ENCODE results near the gene RYR1. TPM values are rescaled to one million over a fixed set of nuclear protein-coding genes. Genes with fewer than 3 reads are reported as not detected.
"Not testable (repeated sequence)": the region's sequence is repeated elsewhere in the genome, so short reads cannot be mapped to it uniquely, and the experiment has no call there.

The RYR1 gene
- total RNA-seq, 1 experiment from 2014 or later = 34.2 TPM

DNA sequence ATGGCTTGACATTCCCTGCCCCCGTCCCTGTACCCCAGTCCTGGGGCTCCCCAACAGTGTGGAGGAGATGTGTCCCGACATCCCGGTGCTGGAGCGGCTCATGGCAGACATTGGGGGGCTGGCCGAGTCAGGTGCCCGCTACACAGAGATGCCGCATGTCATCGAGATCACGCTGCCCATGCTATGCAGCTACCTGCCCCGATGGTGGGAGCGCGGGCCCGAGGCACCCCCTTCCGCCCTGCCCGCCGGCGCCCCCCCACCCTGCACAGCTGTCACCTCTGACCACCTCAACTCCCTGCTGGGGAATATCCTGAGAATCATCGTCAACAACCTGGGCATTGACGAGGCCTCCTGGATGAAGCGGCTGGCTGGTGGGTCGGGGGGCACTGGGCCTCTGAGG, 83.8 kb downstream of the RYR1 start:
- no peaks in the 10 kb centered on the region for H3K36me3 ChIP-seq (ENCODE audit: control insufficient read depth, insufficient read depth, low read length)
- DNase-seq (ENCODE audit: low read depth, low spot score) (no peak), ATAC-seq (no peak)
- H3K27me3 ChIP-seq (ENCODE audit: control insufficient read depth, insufficient read depth, low read length) = no peaks in the 10 kb centered on the region
- H3K27ac ChIP-seq (ENCODE audit: low read length) = no peak overlapping the region
- no TSS peak for BruUV-seq (replicated peaks)
- no peak overlapping the region for H3K4me3 ChIP-seq (ENCODE audit: low read depth in 2 of 2, low read length in 2 of 2)
- ChIA-PET CTCF (interaction anchor here (0.7 to 1.2 kb wide), 3 partner anchors 15 to 117 kb away, joined by 3 to 5 read pairs (median 3); partner anchors contain the start of gene FAM98C), POLR2A (interaction anchor here (0.5 to 0.6 kb wide), 2 partner anchors 117 to 1769 kb away, joined by 3 to 6 read pairs; no protein-coding TSS in a partner anchor)
- intact Hi-C loops (cut with micrococcal nuclease; ENCODE audit: unreplicated experiment) (loop anchor here (5.0 to 10.0 kb wide), 3 partner anchors 100 to 417 kb away; partner anchors contain the start of genes ECH1, EIF3K, MAP4K1 and MRPS12), in situ Hi-C loops (cut with HindIII; ENCODE audit: low pct_unique_long_range_greater_than_20kb, low sequenced_read_pairs) (no loop called here)
- H3K9me3 ChIP-seq (ENCODE audit: control insufficient read depth, insufficient read depth, low read depth, low read length) = no peaks in the 10 kb centered on the region
- TF ChIP-seq TCF7L2 (IDR thresholded peaks at IDR 0.05; ENCODE audit: low read depth, low read length) (no peak), POLR2AphosphoS5 (IDR thresholded peaks at IDR 0.05; ENCODE audit: low read depth, low read length) (no peak), SIN3A (IDR thresholded peaks at IDR 0.05; ENCODE audit: borderline replicate concordance, insufficient read depth, low read depth, low read length) (no peak)
- TF ChIP-seq, protein P1, sequence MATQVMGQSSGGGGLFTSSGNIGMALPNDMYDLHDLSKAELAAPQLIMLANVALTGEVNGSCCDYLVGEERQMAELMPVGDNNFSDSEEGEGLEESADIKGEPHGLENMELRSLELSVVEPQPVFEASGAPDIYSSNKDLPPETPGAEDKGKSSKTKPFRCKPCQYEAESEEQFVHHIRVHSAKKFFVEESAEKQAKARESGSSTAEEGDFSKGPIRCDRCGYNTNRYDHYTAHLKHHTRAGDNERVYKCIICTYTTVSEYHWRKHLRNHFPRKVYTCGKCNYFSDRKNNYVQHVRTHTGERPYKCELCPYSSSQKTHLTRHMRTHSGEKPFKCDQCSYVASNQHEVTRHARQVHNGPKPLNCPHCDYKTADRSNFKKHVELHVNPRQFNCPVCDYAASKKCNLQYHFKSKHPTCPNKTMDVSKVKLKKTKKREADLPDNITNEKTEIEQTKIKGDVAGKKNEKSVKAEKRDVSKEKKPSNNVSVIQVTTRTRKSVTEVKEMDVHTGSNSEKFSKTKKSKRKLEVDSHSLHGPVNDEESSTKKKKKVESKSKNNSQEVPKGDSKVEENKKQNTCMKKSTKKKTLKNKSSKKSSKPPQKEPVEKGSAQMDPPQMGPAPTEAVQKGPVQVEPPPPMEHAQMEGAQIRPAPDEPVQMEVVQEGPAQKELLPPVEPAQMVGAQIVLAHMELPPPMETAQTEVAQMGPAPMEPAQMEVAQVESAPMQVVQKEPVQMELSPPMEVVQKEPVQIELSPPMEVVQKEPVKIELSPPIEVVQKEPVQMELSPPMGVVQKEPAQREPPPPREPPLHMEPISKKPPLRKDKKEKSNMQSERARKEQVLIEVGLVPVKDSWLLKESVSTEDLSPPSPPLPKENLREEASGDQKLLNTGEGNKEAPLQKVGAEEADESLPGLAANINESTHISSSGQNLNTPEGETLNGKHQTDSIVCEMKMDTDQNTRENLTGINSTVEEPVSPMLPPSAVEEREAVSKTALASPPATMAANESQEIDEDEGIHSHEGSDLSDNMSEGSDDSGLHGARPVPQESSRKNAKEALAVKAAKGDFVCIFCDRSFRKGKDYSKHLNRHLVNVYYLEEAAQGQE (IDR thresholded peaks at IDR 0.05; ENCODE audit: insufficient read depth in 1 of 2, low read depth in 2 of 2, low read length in 1 of 2) = no peak
- TF ChIP-seq, protein P2, sequence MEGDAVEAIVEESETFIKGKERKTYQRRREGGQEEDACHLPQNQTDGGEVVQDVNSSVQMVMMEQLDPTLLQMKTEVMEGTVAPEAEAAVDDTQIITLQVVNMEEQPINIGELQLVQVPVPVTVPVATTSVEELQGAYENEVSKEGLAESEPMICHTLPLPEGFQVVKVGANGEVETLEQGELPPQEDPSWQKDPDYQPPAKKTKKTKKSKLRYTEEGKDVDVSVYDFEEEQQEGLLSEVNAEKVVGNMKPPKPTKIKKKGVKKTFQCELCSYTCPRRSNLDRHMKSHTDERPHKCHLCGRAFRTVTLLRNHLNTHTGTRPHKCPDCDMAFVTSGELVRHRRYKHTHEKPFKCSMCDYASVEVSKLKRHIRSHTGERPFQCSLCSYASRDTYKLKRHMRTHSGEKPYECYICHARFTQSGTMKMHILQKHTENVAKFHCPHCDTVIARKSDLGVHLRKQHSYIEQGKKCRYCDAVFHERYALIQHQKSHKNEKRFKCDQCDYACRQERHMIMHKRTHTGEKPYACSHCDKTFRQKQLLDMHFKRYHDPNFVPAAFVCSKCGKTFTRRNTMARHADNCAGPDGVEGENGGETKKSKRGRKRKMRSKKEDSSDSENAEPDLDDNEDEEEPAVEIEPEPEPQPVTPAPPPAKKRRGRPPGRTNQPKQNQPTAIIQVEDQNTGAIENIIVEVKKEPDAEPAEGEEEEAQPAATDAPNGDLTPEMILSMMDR (IDR thresholded peaks at IDR 0.05) = no peak
- H3K4me1 ChIP-seq (ENCODE audit: control insufficient read depth, insufficient read depth, low read length) = peaks cover 4% of the 10 kb centered on the region; the same call in 1 of the 2 replicates

DNA sequence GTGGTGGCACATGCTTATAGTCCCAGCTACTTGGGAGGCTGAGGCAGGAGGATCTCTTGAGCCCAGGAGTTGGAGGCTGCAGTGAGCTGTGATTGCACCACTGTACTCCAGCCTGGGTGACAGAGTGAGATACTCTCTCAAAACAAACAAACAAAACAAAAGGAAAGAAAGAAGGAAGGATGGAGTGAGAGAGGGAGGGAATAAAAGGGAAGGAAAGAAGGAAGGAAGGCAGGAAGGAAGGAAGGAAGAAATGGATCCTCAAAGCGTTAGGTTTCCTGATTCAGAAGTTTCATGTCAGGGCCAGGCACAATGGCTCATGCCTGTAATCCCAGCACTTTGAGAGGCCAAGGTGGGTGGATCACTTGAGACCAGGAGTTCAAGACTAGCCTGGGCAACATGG, 84.5 kb downstream of the RYR1 start:
- in situ Hi-C loops (cut with HindIII; ENCODE audit: low pct_unique_long_range_greater_than_20kb, low sequenced_read_pairs); H3K36me3 ChIP-seq (ENCODE audit: control insufficient read depth, insufficient read depth, low read length); H3K9me3 ChIP-seq (ENCODE audit: control insufficient read depth, insufficient read depth, low read depth, low read length); H3K27me3 ChIP-seq (ENCODE audit: control insufficient read depth, insufficient read depth, low read length); DNase-seq (ENCODE audit: low read depth, low spot score); H3K4me3 ChIP-seq (ENCODE audit: low read depth in 2 of 2, low read length in 2 of 2); H3K4me1 ChIP-seq (ENCODE audit: control insufficient read depth, insufficient read depth, low read length); H3K27ac ChIP-seq (ENCODE audit: low read length); BruUV-seq (replicated peaks); ATAC-seq: not testable (repeated sequence)
- POLR2A ChIA-PET = interaction anchor here (0.7 to 1.0 kb wide), 2 partner anchors 123 to 287 kb away, joined by 6 to 12 read pairs; no protein-coding TSS in a partner anchor
- CTCF ChIA-PET = interaction anchor here (0.6 to 1.2 kb wide), 10 partner anchors 11 to 1700 kb away, joined by 3 to 13 read pairs (median 6); partner anchors contain the start of genes FAM98C and TTC9B
- intact Hi-C loops (cut with micrococcal nuclease; ENCODE audit: unreplicated experiment) = loop anchor here (5.0 to 10.0 kb wide), 3 partner anchors 99 to 417 kb away; partner anchors contain the start of genes ECH1, EIF3K, MAP4K1 and MRPS12

DNA sequence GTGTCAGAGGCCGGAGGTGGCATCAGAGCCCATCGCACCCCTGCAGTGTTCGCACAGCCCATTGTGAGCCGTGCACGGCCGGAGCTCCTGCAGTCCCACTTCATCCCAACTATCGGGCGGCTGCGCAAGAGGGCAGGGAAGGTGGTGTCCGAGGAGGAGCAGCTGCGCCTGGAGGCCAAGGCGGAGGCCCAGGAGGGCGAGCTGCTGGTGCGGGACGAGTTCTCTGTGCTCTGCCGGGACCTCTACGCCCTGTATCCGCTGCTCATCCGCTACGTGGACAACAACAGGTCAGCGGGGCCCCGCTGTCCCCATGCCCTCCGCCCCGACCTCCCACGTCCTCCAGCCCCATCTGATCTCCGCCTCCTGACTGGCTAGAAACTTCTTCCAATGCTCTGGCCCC, 85.7 kb downstream of the RYR1 start:
- H3K4me1 ChIP-seq (ENCODE audit: control insufficient read depth, insufficient read depth, low read length) = peaks cover 4% of the 10 kb centered on the region; the same call in 1 of the 2 replicates
- H3K9me3 ChIP-seq (ENCODE audit: control insufficient read depth, insufficient read depth, low read depth, low read length) = no peaks in the 10 kb centered on the region
- no TSS peak for BruUV-seq (replicated peaks)
- DNase-seq (ENCODE audit: low read depth, low spot score) = no peak
- in situ Hi-C loops (cut with HindIII; ENCODE audit: low pct_unique_long_range_greater_than_20kb, low sequenced_read_pairs) (no loop called here), intact Hi-C loops (cut with micrococcal nuclease; ENCODE audit: unreplicated experiment) (loop anchor here (5.0 to 10.0 kb wide), 3 partner anchors 98 to 416 kb away; partner anchors contain the start of genes ECH1, EIF3K, MAP4K1 and MRPS12)
- H3K4me3 ChIP-seq (ENCODE audit: low read depth in 2 of 2, low read length in 2 of 2) = no peak overlapping the region
- no peaks in the 10 kb centered on the region for H3K36me3 ChIP-seq (ENCODE audit: control insufficient read depth, insufficient read depth, low read length)
- no peak overlapping the region for H3K27ac ChIP-seq (ENCODE audit: low read length)
- ChIA-PET CTCF (interaction anchor here (0.6 to 0.7 kb wide), 3 partner anchors 11 to 59 kb away, joined by 3 to 4 read pairs (median 3); no protein-coding TSS in a partner anchor), POLR2A (interaction anchor here (0.7 to 1.0 kb wide), 3 partner anchors 34 to 242 kb away, joined by 3 to 15 read pairs (median 10); no protein-coding TSS in a partner anchor)
- no peak for ATAC-seq
- no peak for TF ChIP-seq SIN3A (IDR thresholded peaks at IDR 0.05; ENCODE audit: borderline replicate concordance, insufficient read depth, low read depth, low read length)
- TF ChIP-seq, protein P2 (IDR thresholded peaks at IDR 0.05) = no peak
- TF ChIP-seq, protein P1 (IDR thresholded peaks at IDR 0.05; ENCODE audit: insufficient read depth in 1 of 2, low read depth in 2 of 2, low read length in 1 of 2) = no peak
- TF ChIP-seq POLR2AphosphoS5 (IDR thresholded peaks at IDR 0.05; ENCODE audit: low read depth, low read length) = no peak
- no peak for TF ChIP-seq TCF7L2 (IDR thresholded peaks at IDR 0.05; ENCODE audit: low read depth, low read length)
- H3K27me3 ChIP-seq (ENCODE audit: control insufficient read depth, insufficient read depth, low read length) = no peaks in the 10 kb centered on the region
